ENCODE data around the gene FGF14.
A peak's percentile ranks its signal among the peaks of the same experiment; 100 is the strongest.

The FGF14 gene

GRCh38 chr13:102298051-102298450, 103.8 kb downstream of the FGF14 start:
- no peaks in the 10 kb centered on the region for H3K9me3 ChIP-seq (ENCODE audit: control insufficient read depth in 5 of 5, low read length in 5 of 5)
- no peak overlapping the region for H3K4me3 ChIP-seq (ENCODE audit: low read depth in 1 of 5, low read length in 5 of 5)
- peaks cover 0 to 18% (median 12%) of the 10 kb centered on the region in 5 donors for H3K4me1 ChIP-seq (ENCODE audit: control insufficient read depth in 5 of 5, insufficient read depth in 5 of 5, low read length in 5 of 5)
- no peak overlapping the region for H3K27ac ChIP-seq (ENCODE audit: low read depth, low read length)
- H3K36me3 ChIP-seq (ENCODE audit: control insufficient read depth in 5 of 5, insufficient read depth in 5 of 5, low read length in 5 of 5), result no peaks in the 10 kb centered on the region
- no peak overlapping the region for H3K9ac ChIP-seq (ENCODE audit: low read length in 5 of 5)
- H3K27me3 ChIP-seq (ENCODE audit: control insufficient read depth in 5 of 5, insufficient read depth in 4 of 5, low read length in 5 of 5), result no peaks in the 10 kb centered on the region

DNA sequence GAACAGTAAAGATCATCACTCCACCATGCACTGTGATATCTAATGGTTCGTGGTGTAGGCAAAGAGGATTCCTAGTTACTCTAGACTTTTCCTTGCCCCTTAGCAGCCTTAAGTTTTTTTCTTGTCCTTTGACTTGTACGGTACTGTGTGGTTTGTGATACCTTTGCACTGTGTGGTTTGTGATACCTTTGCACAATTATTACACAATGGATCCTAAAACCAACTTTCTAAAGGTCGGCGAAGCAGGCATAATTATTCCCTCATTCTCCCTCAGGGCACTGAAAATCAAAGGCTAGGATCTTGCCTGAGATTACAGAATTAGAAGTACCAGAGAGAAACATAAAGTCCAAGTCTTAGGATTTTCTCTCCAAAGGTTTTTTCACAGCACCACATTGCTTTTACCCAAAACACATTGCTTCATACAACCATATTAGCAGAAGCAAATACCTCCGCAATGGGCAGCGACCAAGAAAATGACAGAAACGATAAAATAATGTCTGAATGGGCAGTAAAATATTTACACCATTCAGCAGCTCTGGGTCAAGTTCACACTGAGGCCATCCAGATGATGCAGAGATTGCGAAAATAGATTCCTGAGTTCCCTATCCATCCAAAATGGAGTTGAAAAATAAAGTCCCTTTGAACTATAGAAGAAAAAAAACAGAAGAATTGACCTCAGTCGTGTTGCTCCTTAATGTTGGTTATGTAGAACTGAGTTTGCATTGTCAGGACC, 106.4 kb downstream of the FGF14 start:
- Histone ChIP-seq H3K4me1 (ENCODE audit: control insufficient read depth in 5 of 5, insufficient read depth in 5 of 5, low read length in 5 of 5) (peaks cover 0 to 23% (median 16%) of the 10 kb centered on the region in 5 donors), H3K27ac (ENCODE audit: low read depth, low read length) (no peak overlapping the region), H3K27me3 (ENCODE audit: control insufficient read depth in 5 of 5, insufficient read depth in 4 of 5, low read length in 5 of 5) (no peaks in the 10 kb centered on the region), H3K9ac (ENCODE audit: low read length in 5 of 5) (no peak overlapping the region), H3K4me3 (ENCODE audit: low read depth in 1 of 5, low read length in 5 of 5) (no peak overlapping the region), H3K9me3 (ENCODE audit: control insufficient read depth in 5 of 5, low read length in 5 of 5) (no peaks in the 10 kb centered on the region), H3K36me3 (ENCODE audit: control insufficient read depth in 5 of 5, insufficient read depth in 5 of 5, low read length in 5 of 5) (no peaks in the 10 kb centered on the region)

DNA sequence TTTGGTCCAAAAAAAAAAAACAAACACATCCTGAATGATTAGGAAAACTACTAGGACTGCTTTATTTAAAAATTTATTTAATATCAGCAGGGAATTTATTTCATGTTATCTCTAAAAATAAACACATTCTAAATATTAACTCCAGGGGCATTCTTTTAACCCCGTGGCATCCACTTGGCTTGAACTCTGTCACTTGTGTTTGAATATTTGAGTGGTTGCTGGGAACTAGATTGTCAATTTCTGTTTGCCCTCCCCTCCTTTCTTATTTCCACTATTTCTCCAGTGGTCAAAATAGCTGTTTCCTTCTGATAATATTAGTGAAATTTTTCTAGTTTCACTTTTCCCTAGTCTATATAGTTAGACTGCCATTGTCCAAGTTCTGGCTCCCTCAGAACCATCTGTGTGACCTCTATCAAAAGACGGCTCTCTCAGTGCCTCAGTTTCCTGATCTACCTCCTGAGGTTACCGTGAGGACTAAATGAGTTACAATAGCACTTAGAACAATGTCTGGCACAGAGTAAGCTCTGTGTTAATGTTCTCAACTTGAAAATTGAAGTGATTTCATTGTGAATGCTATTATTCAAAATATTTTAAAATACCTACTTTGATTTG, 107.3 kb downstream of the FGF14 start:
- Histone ChIP-seq H3K4me3 (ENCODE audit: low read depth in 1 of 5, low read length in 5 of 5) (peak overlapping the region in 1 of 5 donors; percentile 19), H3K36me3 (ENCODE audit: control insufficient read depth in 5 of 5, insufficient read depth in 5 of 5, low read length in 5 of 5) (no peaks in the 10 kb centered on the region), H3K27me3 (ENCODE audit: control insufficient read depth in 5 of 5, insufficient read depth in 4 of 5, low read length in 5 of 5) (no peaks in the 10 kb centered on the region), H3K27ac (ENCODE audit: low read depth, low read length) (no peak overlapping the region), H3K9me3 (ENCODE audit: control insufficient read depth in 5 of 5, low read length in 5 of 5) (no peaks in the 10 kb centered on the region), H3K9ac (ENCODE audit: low read length in 5 of 5) (no peak overlapping the region), H3K4me1 (ENCODE audit: control insufficient read depth in 5 of 5, insufficient read depth in 5 of 5, low read length in 5 of 5) (peaks cover 0 to 23% (median 14%) of the 10 kb centered on the region in 5 donors)

- H3K4me3 ChIP-seq (ENCODE audit: low read depth in 1 of 5, low read length in 5 of 5), result no peak overlapping the region
- H3K4me1 ChIP-seq (ENCODE audit: control insufficient read depth in 5 of 5, insufficient read depth in 5 of 5, low read length in 5 of 5), result peaks cover 0 to 23% (median 12%) of the 10 kb centered on the region in 5 donors
- no peaks in the 10 kb centered on the region for H3K27me3 ChIP-seq (ENCODE audit: control insufficient read depth in 5 of 5, insufficient read depth in 4 of 5, low read length in 5 of 5)
- H3K27ac ChIP-seq (ENCODE audit: low read depth, low read length), result no peak overlapping the region
- no peaks in the 10 kb centered on the region for H3K36me3 ChIP-seq (ENCODE audit: control insufficient read depth in 5 of 5, insufficient read depth in 5 of 5, low read length in 5 of 5)
- H3K9ac ChIP-seq (ENCODE audit: low read length in 5 of 5), result no peak overlapping the region
- H3K9me3 ChIP-seq (ENCODE audit: control insufficient read depth in 5 of 5, low read length in 5 of 5), result no peaks in the 10 kb centered on the region
Measured at GRCh38 chr13:102293723-102294122, 108.1 kb downstream of the FGF14 start.

DNA sequence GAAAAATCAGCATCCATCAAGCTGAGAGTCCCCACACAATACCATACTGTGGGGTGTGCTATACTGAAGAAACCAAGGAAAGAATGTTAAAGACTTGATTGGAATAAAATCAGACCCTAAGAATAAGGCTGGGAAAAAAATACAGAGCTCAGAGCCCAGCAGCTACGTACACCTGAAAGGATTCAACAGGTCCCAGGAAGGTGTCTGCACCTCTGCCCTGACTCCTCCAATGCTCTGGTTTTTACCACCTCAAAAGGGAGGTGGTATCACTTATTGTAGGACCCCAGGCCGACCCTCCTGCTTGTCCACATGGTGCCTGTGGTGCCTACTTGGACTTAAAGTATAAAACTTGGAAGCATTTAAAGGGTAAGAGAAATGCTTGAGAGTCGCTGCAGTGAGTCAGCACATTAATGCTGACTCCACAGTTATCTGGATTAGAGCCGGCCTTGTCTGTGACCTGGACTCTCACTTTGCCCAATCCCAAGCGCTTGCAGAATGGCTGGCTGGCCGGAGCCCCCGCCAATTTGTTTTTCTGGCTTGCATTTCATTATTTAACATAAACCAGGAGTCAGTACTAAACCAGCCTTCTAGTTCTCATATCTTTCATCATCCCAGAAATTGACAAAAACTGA, 110.1 kb downstream of the FGF14 start:
- H3K9me3 ChIP-seq (ENCODE audit: control insufficient read depth in 5 of 5, low read length in 5 of 5), result no peaks in the 10 kb centered on the region
- H3K36me3 ChIP-seq (ENCODE audit: control insufficient read depth in 5 of 5, insufficient read depth in 5 of 5, low read length in 5 of 5), result no peaks in the 10 kb centered on the region
- no peak overlapping the region for H3K9ac ChIP-seq (ENCODE audit: low read length in 5 of 5)
- H3K27ac ChIP-seq (ENCODE audit: low read depth, low read length), result no peak overlapping the region
- H3K4me3 ChIP-seq (ENCODE audit: low read depth in 1 of 5, low read length in 5 of 5), result no peak overlapping the region
- peaks cover 0 to 23% (median 12%) of the 10 kb centered on the region in 5 donors for H3K4me1 ChIP-seq (ENCODE audit: control insufficient read depth in 5 of 5, insufficient read depth in 5 of 5, low read length in 5 of 5)
- no peaks in the 10 kb centered on the region for H3K27me3 ChIP-seq (ENCODE audit: control insufficient read depth in 5 of 5, insufficient read depth in 4 of 5, low read length in 5 of 5)

DNA sequence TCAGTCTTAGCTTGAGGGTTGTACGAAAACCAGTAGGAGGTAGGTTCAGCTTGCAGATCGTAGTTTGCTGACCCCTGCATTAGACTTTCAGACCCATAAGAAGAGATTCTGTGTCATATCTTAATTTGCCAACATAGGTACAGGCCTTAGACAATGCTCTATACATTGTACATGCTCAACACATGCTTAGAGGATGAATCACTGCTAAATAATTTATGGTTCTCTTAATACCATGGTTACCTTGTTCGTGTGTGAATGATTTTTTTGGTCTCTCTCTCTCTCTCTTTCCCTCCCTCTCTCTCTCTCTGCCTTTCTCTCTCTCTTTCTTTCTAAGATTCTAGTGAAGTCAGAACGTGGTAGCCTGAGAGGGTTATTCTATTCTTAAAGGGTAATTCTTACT, 112.2 kb downstream of the FGF14 start:
- Histone ChIP-seq H3K27me3 (ENCODE audit: control insufficient read depth in 5 of 5, insufficient read depth in 4 of 5, low read length in 5 of 5) (no peaks in the 10 kb centered on the region), H3K4me3 (ENCODE audit: low read depth in 1 of 5, low read length in 5 of 5) (no peak overlapping the region), H3K36me3 (ENCODE audit: control insufficient read depth in 5 of 5, insufficient read depth in 5 of 5, low read length in 5 of 5) (no peaks in the 10 kb centered on the region), H3K4me1 (ENCODE audit: control insufficient read depth in 5 of 5, insufficient read depth in 5 of 5, low read length in 5 of 5) (peaks cover 0 to 14% (median 7%) of the 10 kb centered on the region in 5 donors), H3K9ac (ENCODE audit: low read length in 5 of 5) (no peak overlapping the region), H3K9me3 (ENCODE audit: control insufficient read depth in 5 of 5, low read length in 5 of 5) (no peaks in the 10 kb centered on the region), H3K27ac (ENCODE audit: low read depth, low read length) (no peak overlapping the region)

DNA sequence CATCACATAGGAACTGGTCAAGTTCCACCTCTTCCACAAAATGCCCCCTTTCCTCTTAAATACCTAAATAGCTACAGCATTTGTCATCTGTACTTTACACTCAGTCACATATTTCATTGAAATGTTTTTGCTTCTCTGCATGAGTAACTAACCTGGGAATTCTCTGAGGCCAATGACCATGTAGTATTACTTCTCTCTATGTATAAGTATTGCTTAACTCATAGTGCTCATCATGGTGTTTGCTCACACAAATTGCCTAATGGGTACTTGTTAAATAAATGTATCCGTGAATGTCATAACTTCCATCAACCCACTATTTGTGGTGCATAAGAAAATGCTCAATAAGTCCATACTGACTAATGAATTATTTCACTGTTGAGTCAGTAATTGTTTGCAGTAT, 115.5 kb downstream of the FGF14 start:
- no peaks in the 10 kb centered on the region for H3K36me3 ChIP-seq (ENCODE audit: control insufficient read depth in 5 of 5, insufficient read depth in 5 of 5, low read length in 5 of 5)
- H3K9ac ChIP-seq (ENCODE audit: low read length in 5 of 5), result no peak overlapping the region
- no peak overlapping the region for H3K4me3 ChIP-seq (ENCODE audit: low read depth in 1 of 5, low read length in 5 of 5)
- H3K9me3 ChIP-seq (ENCODE audit: control insufficient read depth in 5 of 5, low read length in 5 of 5), result no peaks in the 10 kb centered on the region
- no peak overlapping the region for H3K27ac ChIP-seq (ENCODE audit: low read depth, low read length)
- no peaks in the 10 kb centered on the region for H3K27me3 ChIP-seq (ENCODE audit: control insufficient read depth in 5 of 5, insufficient read depth in 4 of 5, low read length in 5 of 5)
- H3K4me1 ChIP-seq (ENCODE audit: control insufficient read depth in 5 of 5, insufficient read depth in 5 of 5, low read length in 5 of 5), result no peaks in the 10 kb centered on the region

DNA sequence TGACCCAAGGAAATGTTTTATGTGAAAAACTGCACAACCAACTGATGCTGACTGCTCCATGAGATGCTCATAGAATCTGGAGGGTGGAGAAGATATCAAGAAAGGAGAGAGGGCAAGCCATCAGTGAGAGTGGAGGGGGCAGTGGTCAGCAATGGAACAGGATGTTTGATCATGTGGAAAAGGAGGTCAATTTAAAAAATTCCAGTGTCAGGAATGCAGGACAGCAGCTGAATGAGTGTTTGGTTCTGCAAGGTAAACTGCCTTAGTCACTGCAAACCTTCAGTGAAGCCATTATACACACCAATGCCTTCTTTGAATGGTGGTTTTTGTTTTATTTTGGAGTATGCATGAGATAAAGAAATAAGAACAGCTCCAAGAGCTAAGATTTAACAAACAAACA, 121.5 kb downstream of the FGF14 start:
- H3K9me3 ChIP-seq (ENCODE audit: control insufficient read depth in 5 of 5, low read length in 5 of 5), result no peaks in the 10 kb centered on the region
- no peak overlapping the region for H3K9ac ChIP-seq (ENCODE audit: low read length in 5 of 5)
- peaks cover 2 to 22% (median 10%) of the 10 kb centered on the region in 5 donors for H3K4me1 ChIP-seq (ENCODE audit: control insufficient read depth in 5 of 5, insufficient read depth in 5 of 5, low read length in 5 of 5)
- H3K27me3 ChIP-seq (ENCODE audit: control insufficient read depth in 5 of 5, insufficient read depth in 4 of 5, low read length in 5 of 5), result no peaks in the 10 kb centered on the region
- H3K4me3 ChIP-seq (ENCODE audit: low read depth in 1 of 5, low read length in 5 of 5), result no peak overlapping the region
- no peaks in the 10 kb centered on the region for H3K36me3 ChIP-seq (ENCODE audit: control insufficient read depth in 5 of 5, insufficient read depth in 5 of 5, low read length in 5 of 5)
- no peak overlapping the region for H3K27ac ChIP-seq (ENCODE audit: low read depth, low read length)

DNA sequence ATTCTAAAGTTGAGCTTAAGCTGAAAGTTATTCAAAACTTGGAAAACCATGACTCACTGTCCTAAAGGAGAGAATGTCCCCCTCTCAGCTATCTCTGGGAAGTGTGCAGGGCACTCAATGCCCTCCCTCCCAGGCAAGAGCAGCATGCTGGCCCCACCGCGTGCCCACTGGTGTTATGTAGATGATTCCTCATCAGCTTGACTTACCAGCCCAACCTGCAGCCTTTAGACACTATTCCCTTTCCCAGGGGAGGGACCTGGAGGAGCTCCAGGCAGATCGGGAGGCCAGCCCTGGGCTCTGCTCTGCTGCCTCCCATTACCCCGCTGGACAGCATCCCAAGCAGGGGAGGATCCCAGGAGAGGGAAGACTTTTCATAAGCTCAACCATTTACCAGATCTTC, 124.6 kb downstream of the FGF14 start:
- H3K27ac ChIP-seq (ENCODE audit: low read depth, low read length), result peak overlapping the region; percentile 51
- H3K36me3 ChIP-seq (ENCODE audit: control insufficient read depth in 5 of 5, insufficient read depth in 5 of 5, low read length in 5 of 5), result no peaks in the 10 kb centered on the region
- no peaks in the 10 kb centered on the region for H3K9me3 ChIP-seq (ENCODE audit: control insufficient read depth in 5 of 5, low read length in 5 of 5)
- H3K4me1 ChIP-seq (ENCODE audit: control insufficient read depth in 5 of 5, insufficient read depth in 5 of 5, low read length in 5 of 5), result peaks cover 2 to 22% (median 10%) of the 10 kb centered on the region in 5 donors
- H3K4me3 ChIP-seq (ENCODE audit: low read depth in 1 of 5, low read length in 5 of 5), result no peak overlapping the region
- H3K9ac ChIP-seq (ENCODE audit: low read length in 5 of 5), result no peak overlapping the region
- no peaks in the 10 kb centered on the region for H3K27me3 ChIP-seq (ENCODE audit: control insufficient read depth in 5 of 5, insufficient read depth in 4 of 5, low read length in 5 of 5)

DNA sequence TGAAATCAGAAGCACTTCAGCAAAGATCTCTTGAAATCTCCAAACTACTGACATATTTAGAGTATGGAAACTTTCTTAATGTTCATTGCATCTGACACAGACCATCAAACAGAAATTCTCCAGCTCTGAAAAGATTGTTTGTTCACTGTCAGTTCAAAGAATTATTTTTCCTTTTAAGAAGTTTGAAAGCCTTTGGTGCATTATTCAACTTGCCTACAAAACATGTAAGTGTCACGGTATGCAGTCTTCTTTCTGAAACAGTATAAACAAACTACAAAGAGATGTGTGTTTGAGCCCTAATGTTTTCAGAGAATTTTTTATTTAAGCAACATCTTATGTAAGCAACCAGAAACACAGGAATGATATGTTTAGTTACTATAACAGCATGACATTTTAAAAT, 125.4 kb downstream of the FGF14 start:
- no peaks in the 10 kb centered on the region for H3K36me3 ChIP-seq (ENCODE audit: control insufficient read depth in 5 of 5, insufficient read depth in 5 of 5, low read length in 5 of 5)
- peak overlapping the region; percentile 51 for H3K27ac ChIP-seq (ENCODE audit: low read depth, low read length)
- no peak overlapping the region for H3K4me3 ChIP-seq (ENCODE audit: low read depth in 1 of 5, low read length in 5 of 5)
- H3K9me3 ChIP-seq (ENCODE audit: control insufficient read depth in 5 of 5, low read length in 5 of 5), result no peaks in the 10 kb centered on the region
- H3K4me1 ChIP-seq (ENCODE audit: control insufficient read depth in 5 of 5, insufficient read depth in 5 of 5, low read length in 5 of 5), result peaks cover 2 to 22% (median 10%) of the 10 kb centered on the region in 5 donors
- H3K27me3 ChIP-seq (ENCODE audit: control insufficient read depth in 5 of 5, insufficient read depth in 4 of 5, low read length in 5 of 5), result no peaks in the 10 kb centered on the region
- H3K9ac ChIP-seq (ENCODE audit: low read length in 5 of 5), result no peak overlapping the region
